Hepatocyte (in vitro differentiated cells): Measurements from ENCODE around the gene FAM177B.

Experiments
- EZH2 ChIP-seq: fragments of 200-600 bp; sonication (generic); IDR thresholded peaks from 2 replicates; pipeline ENCODE4 v1.6.1; 2016; ENCODE audit warnings: antibody characterized with exemption, mild to moderate bottlenecking, borderline replicate concordance
- TF ChIP-seq, protein P1 (sequence below): fragments of 200-600 bp; sonication (generic); IDR thresholded peaks from 2 replicates; pipeline ENCODE4 v1.5.1; 2016; ENCODE audit warnings: antibody characterized with exemption, mild to moderate bottlenecking; ENCODE audit not compliant: poor library complexity

- TF ChIP-seq, protein P1, sequence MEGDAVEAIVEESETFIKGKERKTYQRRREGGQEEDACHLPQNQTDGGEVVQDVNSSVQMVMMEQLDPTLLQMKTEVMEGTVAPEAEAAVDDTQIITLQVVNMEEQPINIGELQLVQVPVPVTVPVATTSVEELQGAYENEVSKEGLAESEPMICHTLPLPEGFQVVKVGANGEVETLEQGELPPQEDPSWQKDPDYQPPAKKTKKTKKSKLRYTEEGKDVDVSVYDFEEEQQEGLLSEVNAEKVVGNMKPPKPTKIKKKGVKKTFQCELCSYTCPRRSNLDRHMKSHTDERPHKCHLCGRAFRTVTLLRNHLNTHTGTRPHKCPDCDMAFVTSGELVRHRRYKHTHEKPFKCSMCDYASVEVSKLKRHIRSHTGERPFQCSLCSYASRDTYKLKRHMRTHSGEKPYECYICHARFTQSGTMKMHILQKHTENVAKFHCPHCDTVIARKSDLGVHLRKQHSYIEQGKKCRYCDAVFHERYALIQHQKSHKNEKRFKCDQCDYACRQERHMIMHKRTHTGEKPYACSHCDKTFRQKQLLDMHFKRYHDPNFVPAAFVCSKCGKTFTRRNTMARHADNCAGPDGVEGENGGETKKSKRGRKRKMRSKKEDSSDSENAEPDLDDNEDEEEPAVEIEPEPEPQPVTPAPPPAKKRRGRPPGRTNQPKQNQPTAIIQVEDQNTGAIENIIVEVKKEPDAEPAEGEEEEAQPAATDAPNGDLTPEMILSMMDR, result no peak
- no peak for TF ChIP-seq EZH2
Observed at GRCh38 chr1:222706815-222707214, 30.2 kb upstream of the FAM177B start.
